ENCODE results near the gene FBXO48.
"Not testable (repeated sequence)": the region's sequence is repeated elsewhere in the genome, so short reads cannot be mapped to it uniquely, and the experiment has no call there.

The FBXO48 gene

GRCh38 chr2:68467077-68467960, at the start of gene FBXO48, which contains the start of gene APLF:
TSS of gene FBXO48 (minus strand) at chr2:68467294. CDS start at chr2:68465145, 2,149 bp downstream.
TSS of gene APLF (plus strand) at chr2:68467585. CDS start at chr2:68467732, 147 bp downstream.
- DNase-seq = peak; percentile 100

- no peak for DNase-seq
These were observed 49.2 kb upstream of the FBXO48 start for GRCh38 chr2:68516051-68516955.

GRCh38 chr2:68514316-68514929, 47.3 kb upstream of the FBXO48 start:
- DNase-seq = no peak

GRCh38 chr2:68512966-68513365, 45.9 kb upstream of the FBXO48 start:
- no peak for DNase-seq

GRCh38 chr2:68512326-68512725, 45.2 kb upstream of the FBXO48 start:
- DNase-seq = no peak

- DNase-seq = no peak
These were observed 39.1 kb upstream of the FBXO48 start for GRCh38 chr2:68506170-68506569.

- no peak for DNase-seq
These were observed 38.6 kb upstream of the FBXO48 start for GRCh38 chr2:68505603-68506159.

- no peak for DNase-seq
These were observed 34.7 kb upstream of the FBXO48 start for GRCh38 chr2:68501768-68502167.

- DNase-seq = no peak
These were observed 33.6 kb upstream of the FBXO48 start for GRCh38 chr2:68500649-68501048.

GRCh38 chr2:68499133-68499532, 32.0 kb upstream of the FBXO48 start:
- DNase-seq = no peak

- no peak for DNase-seq
These were observed 24.5 kb upstream of the FBXO48 start for GRCh38 chr2:68491582-68491981.

GRCh38 chr2:68489282-68489681, 22.2 kb upstream of the FBXO48 start:
- DNase-seq = no peak

GRCh38 chr2:68488605-68489004, 21.5 kb upstream of the FBXO48 start:
- not testable (repeated sequence) for DNase-seq

- DNase-seq = peak; percentile 29
These were observed 20.8 kb upstream of the FBXO48 start for GRCh38 chr2:68487773-68488355.

- no peak for DNase-seq
These were observed 15.9 kb upstream of the FBXO48 start for GRCh38 chr2:68483011-68483410.

- DNase-seq = no peak
These were observed 15.3 kb upstream of the FBXO48 start for GRCh38 chr2:68482296-68482820.

- no peak for DNase-seq
These were observed 11.6 kb upstream of the FBXO48 start for GRCh38 chr2:68478688-68479087.

- DNase-seq = no peak
These were observed 9.4 kb upstream of the FBXO48 start for GRCh38 chr2:68476454-68476853.

GRCh38 chr2:68475576-68475975, 8.5 kb upstream of the FBXO48 start:
- no peak for DNase-seq

- DNase-seq = no peak
These were observed 8.0 kb upstream of the FBXO48 start for GRCh38 chr2:68475110-68475509.

GRCh38 chr2:68472796-68473414, 5.8 kb upstream of the FBXO48 start:
- DNase-seq = no peak

GRCh38 chr2:68471385-68471784, 4.3 kb upstream of the FBXO48 start:
- DNase-seq = no peak
